Mucosa of descending colon (tissue), 3 donors: Measurements from ENCODE around the gene SKA2. TPM values are rescaled to one million over a fixed set of nuclear protein-coding genes. Genes with fewer than 3 reads are reported as not detected.
"Not testable (repeated sequence)": the region's sequence is repeated elsewhere in the genome, so short reads cannot be mapped to it uniquely, and the experiment has no call there.

Experiments
- ATAC-seq: fragments of 200-7000 bp; cut with Tn5 transposase; one replicate; pipeline ENCODE4 v1.9.1; 2020; ENCODE audit warnings: mild to moderate bottlenecking, moderate library complexity
- DNase-seq, 3 donors: peaks; one replicate each; pipeline ENCODE4 v3.0.0-alpha.2; 2020
- H3K36me3 ChIP-seq: fragments of 200-600 bp; one replicate; pipeline ENCODE4 v1.8.0; 2021; ENCODE audit warnings: low read depth, mild to moderate bottlenecking
- H3K4me1 ChIP-seq: fragments of 200-600 bp; one replicate; pipeline ENCODE4 v1.8.0; 2021; ENCODE audit warnings: low read depth, mild to moderate bottlenecking
- H3K4me3 ChIP-seq: fragments of 200-600 bp; one replicate; pipeline ENCODE4 v1.8.0; 2021; ENCODE audit warnings: mild to moderate bottlenecking
- H3K9me3 ChIP-seq: fragments of 200-600 bp; one replicate; pipeline ENCODE4 v1.8.0; 2021; ENCODE audit warnings: mild to moderate bottlenecking
- CTCF ChIP-seq: fragments of 200-600 bp; IDR thresholded peaks from one replicate; pipeline ENCODE4 v1.8.0; 2022; ENCODE audit warnings: antibody characterized with exemption, mild to moderate bottlenecking
- intact Hi-C, 2 donors: fragments of 100-400 bp; cut with DNase I in 1 of 2; cut with micrococcal nuclease in 1 of 2; formaldehyde crosslinking; loops; one replicate each; pipeline versions ENCODE4 v1.11.0 to v1.11.1; 2022; cut with DNase I, micrococcal nuclease
- total RNA-seq, 3 donors: library from RNA; stranded (reverse); fragmentation: NEBNext Ultra II Directional in 2 of 3; extraction: Animal tissue kit (Norgen Biotek cat#: 25700) in 2 of 3; gene quantifications; one replicate each; pipeline versions ENCODE4 v1.2.1 to v1.2.4, GENCODE V29; 2021 to 2023
- donor health status: DM: no; HTN: no; CAD: no; lungs with moderate emphysema.
- donor health status: DM: no; HTN: no; CAD: no.
- donor health status: DM: no; HTN: yes; CAD: no.

Gene SKA2
- total RNA-seq, 3 donors from 2014 or later = 15.7 to 30.0 (median 27.0) TPM

GRCh38 chr17:59139939-59140338 is 15.0 kb downstream of the SKA2 start:
- intact Hi-C loops = no loop called here
- Histone ChIP-seq H3K4me1 (no peaks in the 10 kb centered on the region), H3K36me3 (no peaks in the 10 kb centered on the region), H3K9me3 (no peaks in the 10 kb centered on the region), H3K4me3 (no peak overlapping the region)
- no peak for TF ChIP-seq CTCF
- no peak for ATAC-seq
- DNase-seq = no peak

- DNase-seq, H3K36me3 ChIP-seq, ATAC-seq, H3K4me1 ChIP-seq, H3K9me3 ChIP-seq, intact Hi-C loops, H3K4me3 ChIP-seq: not testable (repeated sequence)
Observed at GRCh38 chr17:59138339-59138738, 16.6 kb downstream of the SKA2 start.

- DNase-seq (no peak), ATAC-seq (no peak)
- intact Hi-C loops = no loop called here
- Histone ChIP-seq H3K36me3 (no peaks in the 10 kb centered on the region), H3K4me3 (no peak overlapping the region), H3K4me1 (no peaks in the 10 kb centered on the region), H3K9me3 (no peaks in the 10 kb centered on the region)
- TF ChIP-seq CTCF = no peak
Observed at GRCh38 chr17:59131131-59131530, 23.9 kb downstream of the SKA2 start.

GRCh38 chr17:59129814-59130213 is 25.2 kb downstream of the SKA2 start:
- Histone ChIP-seq H3K9me3 (no peaks in the 10 kb centered on the region), H3K36me3 (no peaks in the 10 kb centered on the region), H3K4me3 (no peak overlapping the region), H3K4me1 (no peaks in the 10 kb centered on the region)
- ATAC-seq (no peak), DNase-seq (no peak)
- TF ChIP-seq CTCF = no peak
- intact Hi-C loops = no loop called here

- TF ChIP-seq CTCF = no peak
- Histone ChIP-seq H3K4me3 (no peak overlapping the region), H3K36me3 (no peaks in the 10 kb centered on the region), H3K4me1 (no peaks in the 10 kb centered on the region), H3K9me3 (no peaks in the 10 kb centered on the region)
- ATAC-seq = no peak
- DNase-seq = no peak
- intact Hi-C loops = no loop called here
Observed at GRCh38 chr17:59126809-59127417, 28.1 kb downstream of the SKA2 start.

GRCh38 chr17:59124665-59125064 is 30.3 kb downstream of the SKA2 start:
- intact Hi-C loops = no loop called here
- Histone ChIP-seq H3K4me3 (no peak overlapping the region), H3K4me1 (no peaks in the 10 kb centered on the region), H3K36me3 (no peaks in the 10 kb centered on the region), H3K9me3 (no peaks in the 10 kb centered on the region)
- TF ChIP-seq CTCF = no peak
- DNase-seq (no peak), ATAC-seq (peak; percentile 87)
